Neural progenitor cell (in vitro differentiated cells): Measurements from ENCODE around the gene LPAR2. TPM values are rescaled to one million over a fixed set of nuclear protein-coding genes. Genes with fewer than 3 reads are reported as not detected.

Source experiments
- DNase-seq: peaks from one replicate; pipeline ENCODE4 v3.0.0-alpha.2; 2016; ENCODE audit warnings: low spot score
- H2AFZ ChIP-seq: fragments of 200-600 bp; sonication (generic); replicated peaks from 2 replicates; pipeline ENCODE4 v1.6.1; 2016; ENCODE audit warnings: antibody characterized with exemption
- H3F3A ChIP-seq: fragments of 200-600 bp; sonication (generic); 2 replicates; pipeline ENCODE4 v1.6.1; 2016; ENCODE audit warnings: antibody characterized with exemption, low read depth
- H3K27ac ChIP-seq: fragments of 200-600 bp; sonication (generic); 2 replicates; pipeline ENCODE4 v1.5.1; 2016; ENCODE audit warnings: mild to moderate bottlenecking
- H3K27me3 ChIP-seq: fragments of 200-600 bp; sonication (generic); 2 replicates; pipeline ENCODE4 v1.6.1; 2016; ENCODE audit warnings: mild to moderate bottlenecking, moderate library complexity
- H3K36me3 ChIP-seq: fragments of 200-600 bp; sonication (generic); 2 replicates; pipeline ENCODE4 v1.5.1; 2016
- H3K4me1 ChIP-seq: fragments of 200-600 bp; sonication (generic); 2 replicates; pipeline ENCODE4 v1.6.1; 2016; ENCODE audit warnings: mixed run types
- H3K4me2 ChIP-seq: fragments of 200-600 bp; sonication (generic); 2 replicates; pipeline ENCODE4 v1.6.1; 2016
- H3K4me3 ChIP-seq: fragments of 200-600 bp; sonication (generic); 2 replicates; pipeline ENCODE4 v1.5.1; 2016
- H3K79me2 ChIP-seq: fragments of 200-600 bp; sonication (generic); 2 replicates; pipeline ENCODE4 v1.6.1; 2016; ENCODE audit warnings: low read depth
- H3K9ac ChIP-seq: fragments of 200-600 bp; sonication (generic); 2 replicates; pipeline ENCODE4 v1.6.1; 2016
- H3K9me3 ChIP-seq: fragments of 200-600 bp; sonication (generic); 2 replicates; pipeline ENCODE4 v1.5.1; 2016; ENCODE audit warnings: low read depth
- H4K20me1 ChIP-seq: fragments of 200-600 bp; sonication (generic); 2 replicates; pipeline ENCODE4 v1.6.1; 2016; ENCODE audit warnings: low read depth
- H3K27ac Mint-ChIP-seq: 3 replicates; pipeline ENCODE4 v1.8.0; 2021; ENCODE audit warnings: mixed read lengths
- H3K27me3 Mint-ChIP-seq: 2 replicates; pipeline ENCODE4 v1.8.0; 2022; ENCODE audit warnings: low read depth, mild to moderate bottlenecking, inconsistent platforms, moderate library complexity, mixed read lengths; ENCODE audit not compliant: insufficient read depth
- H3K36me3 Mint-ChIP-seq: 3 replicates; pipeline ENCODE4 v1.8.0; 2021; ENCODE audit warnings: mixed read lengths
- H3K4me1 Mint-ChIP-seq: 3 replicates; pipeline ENCODE4 v1.8.0; 2021; ENCODE audit warnings: mixed read lengths
- H3K4me3 Mint-ChIP-seq: 3 replicates; pipeline ENCODE4 v1.8.0; 2021; ENCODE audit warnings: mild to moderate bottlenecking, moderate library complexity, mixed read lengths
- H3K9me3 Mint-ChIP-seq: 3 replicates; pipeline ENCODE4 v1.8.0; 2020; ENCODE audit warnings: mixed read lengths
- CTCF ChIP-seq: fragments of 200-600 bp; sonication (generic); IDR thresholded peaks from 2 replicates; pipeline ENCODE4 v1.5.1; 2017; ENCODE audit warnings: antibody characterized with exemption, mild to moderate bottlenecking
- EZH2 ChIP-seq: fragments of 200-600 bp; sonication (generic); IDR thresholded peaks from 2 replicates; pipeline ENCODE4 v1.6.1; 2017; ENCODE audit warnings: antibody characterized with exemption, mild to moderate bottlenecking, moderate library complexity
- EZH2phosphoT487 ChIP-seq: fragments of 200-600 bp; sonication (generic); IDR thresholded peaks from 2 replicates; pipeline ENCODE4 v1.6.1; 2017; ENCODE audit warnings: antibody characterized with exemption
- total RNA-seq: library from RNA; depleted of rRNA; stranded (reverse); fragments of >200 nt; gene quantifications from 2 replicates; pipeline ENCODE4 v1.2.3, GENCODE V29; 2015; ENCODE audit warnings: low replicate concordance

The LPAR2 gene
- total RNA-seq, 1 donor from 2014 or later: 21.2 TPM

GRCh38 chr19:19628501-19629134, 598 bp upstream of the LPAR2 start:
- Histone ChIP-seq H3K9me3 (no peaks in the 10 kb centered on the region), H3K79me2 (peaks cover 26% of the 10 kb centered on the region), H3K4me3 (peak overlapping the region; percentile 79), H3K36me3 (no peaks in the 10 kb centered on the region), H3K4me1 (peaks cover 7% of the 10 kb centered on the region), H4K20me1 (peaks cover 21% of the 10 kb centered on the region), H3K27ac (peak overlapping the region; percentile 54), H3K4me2 (peak overlapping the region; percentile 70), H3F3A (peaks cover 3% of the 10 kb centered on the region), H3K27me3 (no peaks in the 10 kb centered on the region), H2AFZ (no peak overlapping the region), H3K9ac (no peak overlapping the region)
- Mint-ChIP-seq H3K36me3 (peaks cover 17% of the 10 kb centered on the region), H3K27me3 (peaks cover 10% of the 10 kb centered on the region), H3K4me3 (peak overlapping the region; percentile 85), H3K27ac (no peak overlapping the region), H3K9me3 (no peaks in the 10 kb centered on the region), H3K4me1 (peaks cover 15% of the 10 kb centered on the region)
- TF ChIP-seq EZH2 (peak; percentile 28), EZH2phosphoT487 (no peak), CTCF (no peak)
- peak; percentile 95 for DNase-seq

GRCh38 chr19:19626516-19627472, 1.2 kb downstream of the LPAR2 start:
- no peaks in the 10 kb centered on the region for H3K27me3 ChIP-seq
- peak overlapping the region; percentile 89 for H3K4me3 Mint-ChIP-seq
- peak overlapping the region; percentile 70 for H3K4me2 ChIP-seq
- H2AFZ ChIP-seq: no peak overlapping the region
- H3K36me3 ChIP-seq: no peaks in the 10 kb centered on the region
- H3K4me1 ChIP-seq: peaks cover 7% of the 10 kb centered on the region
- TF ChIP-seq EZH2 (no peak), CTCF (no peak), EZH2phosphoT487 (no peak)
- H4K20me1 ChIP-seq: peaks cover 27% of the 10 kb centered on the region
- H3F3A ChIP-seq: peaks cover 3% of the 10 kb centered on the region
- H3K79me2 ChIP-seq: peaks cover 26% of the 10 kb centered on the region
- no peaks in the 10 kb centered on the region for H3K9me3 Mint-ChIP-seq
- H3K9me3 ChIP-seq: no peaks in the 10 kb centered on the region
- no peak overlapping the region for H3K27ac ChIP-seq
- H3K27me3 Mint-ChIP-seq: peaks cover 8% of the 10 kb centered on the region
- DNase-seq: peak; percentile 14
- H3K36me3 Mint-ChIP-seq: peaks cover 14% of the 10 kb centered on the region
- peak overlapping the region; percentile 79 for H3K4me3 ChIP-seq
- peaks cover 15% of the 10 kb centered on the region for H3K4me1 Mint-ChIP-seq
- H3K9ac ChIP-seq: no peak overlapping the region
- H3K27ac Mint-ChIP-seq: no peak overlapping the region

GRCh38 chr19:19624032-19624570, 3.9 kb downstream of the LPAR2 start:
- peaks cover 26% of the 10 kb centered on the region for H3K79me2 ChIP-seq
- no peaks in the 10 kb centered on the region for H3K9me3 ChIP-seq
- no peak overlapping the region for H3K9ac ChIP-seq
- H3K27ac Mint-ChIP-seq: no peak overlapping the region
- no peaks in the 10 kb centered on the region for H3K27me3 ChIP-seq
- H3K36me3 Mint-ChIP-seq: peaks cover 15% of the 10 kb centered on the region
- TF ChIP-seq CTCF (no peak), EZH2 (no peak), EZH2phosphoT487 (no peak)
- no peak overlapping the region for H2AFZ ChIP-seq
- H3K27me3 Mint-ChIP-seq: peaks cover 8% of the 10 kb centered on the region
- H3K9me3 Mint-ChIP-seq: no peaks in the 10 kb centered on the region
- H4K20me1 ChIP-seq: peaks cover 27% of the 10 kb centered on the region
- no peak overlapping the region for H3K27ac ChIP-seq
- no peak for DNase-seq
- H3F3A ChIP-seq: peaks cover 14% of the 10 kb centered on the region
- no peak overlapping the region for H3K4me3 Mint-ChIP-seq
- H3K4me1 ChIP-seq: peaks cover 7% of the 10 kb centered on the region
- H3K4me3 ChIP-seq: no peak overlapping the region
- H3K4me1 Mint-ChIP-seq: peaks cover 23% of the 10 kb centered on the region
- H3K4me2 ChIP-seq: no peak overlapping the region
- no peaks in the 10 kb centered on the region for H3K36me3 ChIP-seq
